NCI-H2081 (cell line): ENCODE measurements around the gene KRT17.
A peak's percentile ranks its signal among the peaks of the same experiment; 100 is the strongest.
"Not testable (repeated sequence)": the region's sequence is repeated elsewhere in the genome, so short reads cannot be mapped to it uniquely, and the experiment has no call there.

Experiments
- DNase-seq, 2 experiments: peaks; one replicate each; lab custom pipeline; 2025; lab: John Stamatoyannopoulos, UW

The KRT17 gene

GRCh38 chr17:41593306-41593981, 30.9 kb downstream of the KRT17 start:
- DNase-seq = no peak

GRCh38 chr17:41592601-41593305, 31.6 kb downstream of the KRT17 start:
- no peak for DNase-seq

GRCh38 chr17:41589301-41589700, 35.1 kb downstream of the KRT17 start:
- DNase-seq = no peak

- DNase-seq = no peak
These were observed 36.1 kb downstream of the KRT17 start for GRCh38 chr17:41588126-41588810.

GRCh38 chr17:41586863-41587495, 37.4 kb downstream of the KRT17 start, which contains the start of gene KRT14:
Gene KRT14 (minus strand): TSS chr17:41586895. CDS start chr17:41586834, 61 bp downstream.
- DNase-seq = no peak

GRCh38 chr17:41585301-41586056, 38.9 kb downstream of the KRT17 start:
- DNase-seq = no peak

GRCh38 chr17:41584331-41584927, 39.9 kb downstream of the KRT17 start:
- DNase-seq = not testable (repeated sequence)

GRCh38 chr17:41583137-41584127, 40.9 kb downstream of the KRT17 start:
- no peak for DNase-seq

GRCh38 chr17:41582061-41582968, 42.1 kb downstream of the KRT17 start:
- DNase-seq = not testable (repeated sequence)

- no peak for DNase-seq
These were observed 42.9 kb downstream of the KRT17 start for GRCh38 chr17:41581366-41582060.

- no peak for DNase-seq
These were observed 43.5 kb downstream of the KRT17 start for GRCh38 chr17:41580687-41581365.

- no peak for DNase-seq
These were observed 44.2 kb downstream of the KRT17 start for GRCh38 chr17:41580244-41580575.

- peak; percentile 73 to 77 for DNase-seq
These were observed 44.7 kb downstream of the KRT17 start for GRCh38 chr17:41579484-41580243.

GRCh38 chr17:41578971-41579370, 45.4 kb downstream of the KRT17 start:
- no peak for DNase-seq

GRCh38 chr17:41578538-41578937, 45.8 kb downstream of the KRT17 start:
- DNase-seq = no peak

- peak in 1 of 2 experiments; percentile 30 for DNase-seq
These were observed 47.6 kb downstream of the KRT17 start for GRCh38 chr17:41576740-41577139.

- no peak for DNase-seq
These were observed 49.0 kb downstream of the KRT17 start for GRCh38 chr17:41575336-41575735.
